ELR (cell line): ENCODE results near the gene HOXB9.

Experiments
- DNase-seq: peaks from one replicate; pipeline ENCODE4 v3.0.0-alpha.2; 2015; ENCODE audit warnings: low read depth

The HOXB9 gene

GRCh38 chr17:48610282-48611211 lies 15.6 kb downstream of the HOXB9 start, which contains the start of gene HOXB7:
Gene HOXB7 (minus strand): TSS chr17:48611017. CDS start chr17:48610918, 99 bp downstream.
- DNase-seq: peak; percentile 45

GRCh38 chr17:48609759-48610281 lies 16.3 kb downstream of the HOXB9 start:
- no peak for DNase-seq

DNA sequence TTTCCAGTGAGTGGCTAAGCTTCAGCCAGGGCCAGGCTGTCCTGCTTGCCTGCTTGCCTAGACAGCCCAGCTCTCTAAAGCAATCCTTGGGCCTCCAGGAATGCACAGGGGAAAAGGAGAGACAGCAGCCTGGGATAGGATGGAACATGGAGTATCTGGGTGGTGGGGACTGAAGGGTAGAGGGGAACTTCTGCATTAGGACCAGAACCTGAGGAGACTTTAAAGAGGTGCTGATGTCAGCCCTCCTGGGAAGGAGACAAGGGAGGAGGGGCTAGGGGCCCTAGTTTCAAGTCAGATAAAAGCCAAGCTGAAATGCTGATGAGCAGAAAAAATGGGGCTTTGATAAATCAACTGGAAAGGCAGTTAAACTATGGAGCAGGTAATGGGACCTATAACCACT lies 17.1 kb downstream of the HOXB9 start:
- no peak for DNase-seq

- no peak for DNase-seq
Observed at GRCh38 chr17:48608494-48608834, 17.7 kb downstream of the HOXB9 start.

DNA sequence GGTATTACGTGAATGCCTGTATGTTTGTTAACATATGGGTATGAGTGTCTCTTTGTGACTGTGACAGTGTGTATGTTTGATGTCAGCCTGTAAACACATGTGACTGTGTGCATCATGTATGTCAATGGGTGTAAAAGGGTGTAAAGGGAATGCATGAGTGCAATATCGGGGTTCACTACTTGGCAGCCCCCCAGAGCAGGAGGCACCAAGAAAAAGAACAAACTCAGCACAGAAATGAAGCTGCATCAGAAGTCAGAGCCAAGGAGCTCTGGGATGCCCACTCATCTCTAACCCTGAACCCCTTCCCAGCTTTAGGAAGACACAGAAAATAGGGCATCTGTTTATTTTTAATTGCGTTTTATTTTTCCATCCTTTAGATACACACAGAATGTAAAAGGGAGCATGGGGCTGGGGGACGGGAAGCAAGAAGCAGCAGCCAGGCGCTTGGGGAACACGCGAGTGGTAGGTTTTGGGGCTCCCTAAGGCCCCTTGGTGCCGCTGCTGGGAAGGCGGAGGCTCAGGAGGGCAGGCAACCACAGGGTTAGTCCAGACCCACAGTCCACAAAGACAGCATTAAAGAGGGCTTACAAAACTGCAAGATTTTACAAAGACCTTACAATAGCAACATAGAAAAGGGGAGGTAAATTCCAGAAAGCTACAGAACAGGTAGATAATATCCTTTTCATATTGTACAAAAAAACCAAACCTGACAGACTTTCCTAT lies 19.1 kb downstream of the HOXB9 start:
- no peak for DNase-seq

GRCh38 chr17:48605991-48606891 lies 19.9 kb downstream of the HOXB9 start:
- DNase-seq: no peak

DNA sequence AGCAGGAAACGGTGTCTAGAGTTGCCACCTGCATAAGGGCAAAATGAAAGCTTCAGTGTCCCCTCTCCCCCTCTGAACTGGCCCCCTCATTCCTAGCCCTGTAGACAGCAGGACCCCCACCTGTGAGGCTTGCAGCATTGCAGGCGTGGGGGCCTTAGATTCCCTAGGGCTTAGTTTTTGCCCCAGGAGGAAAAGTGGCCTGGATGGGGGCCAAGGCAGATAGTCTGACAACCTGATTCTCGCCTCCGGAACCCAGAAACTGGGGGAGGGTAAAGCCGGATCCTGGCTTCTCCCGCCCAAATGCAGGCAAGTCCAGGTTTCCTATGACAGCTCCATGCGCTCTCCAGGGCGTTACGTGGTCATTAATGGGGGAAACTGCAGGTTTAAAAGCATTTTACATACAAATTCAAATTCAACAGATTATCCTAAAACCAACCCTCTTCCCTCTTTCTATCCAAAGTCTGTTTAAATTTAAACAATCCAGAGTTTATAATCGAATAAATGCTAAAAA lies 20.7 kb downstream of the HOXB9 start:
- DNase-seq: no peak

DNA sequence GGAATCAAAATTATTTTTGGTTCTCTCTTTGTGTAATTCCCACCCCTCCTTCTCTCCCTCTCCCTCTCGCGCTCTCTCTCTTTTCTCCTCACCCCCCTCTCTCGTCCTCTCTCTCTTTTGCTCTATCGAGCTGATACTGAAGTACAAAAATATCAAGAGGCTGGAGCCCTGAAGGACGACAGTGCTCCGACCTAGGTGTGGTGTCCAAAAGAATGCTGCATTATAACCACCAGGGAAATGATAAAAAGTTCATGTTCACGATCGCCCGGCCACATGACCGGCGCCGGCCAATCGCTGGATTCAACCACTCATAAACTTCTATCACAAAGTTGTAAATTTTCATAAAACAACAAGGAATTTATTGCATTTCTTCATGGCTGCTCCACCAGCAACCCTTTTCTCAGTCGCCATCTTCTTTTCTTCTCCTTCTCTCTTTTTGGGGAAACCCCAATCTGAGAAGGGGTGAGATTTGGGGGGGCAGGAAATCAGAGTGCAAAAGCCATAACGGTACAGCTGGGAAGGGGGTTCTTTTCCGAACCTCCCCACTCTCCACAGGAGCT lies 21.3 kb downstream of the HOXB9 start, which contains the start of gene HOXB6:
Gene HOXB6, minus strand, starts transcription at position 217 of the 560 bp plus-strand sequence. CDS start 6,836 bp downstream, outside the sequence.
- no peak for DNase-seq

DNA sequence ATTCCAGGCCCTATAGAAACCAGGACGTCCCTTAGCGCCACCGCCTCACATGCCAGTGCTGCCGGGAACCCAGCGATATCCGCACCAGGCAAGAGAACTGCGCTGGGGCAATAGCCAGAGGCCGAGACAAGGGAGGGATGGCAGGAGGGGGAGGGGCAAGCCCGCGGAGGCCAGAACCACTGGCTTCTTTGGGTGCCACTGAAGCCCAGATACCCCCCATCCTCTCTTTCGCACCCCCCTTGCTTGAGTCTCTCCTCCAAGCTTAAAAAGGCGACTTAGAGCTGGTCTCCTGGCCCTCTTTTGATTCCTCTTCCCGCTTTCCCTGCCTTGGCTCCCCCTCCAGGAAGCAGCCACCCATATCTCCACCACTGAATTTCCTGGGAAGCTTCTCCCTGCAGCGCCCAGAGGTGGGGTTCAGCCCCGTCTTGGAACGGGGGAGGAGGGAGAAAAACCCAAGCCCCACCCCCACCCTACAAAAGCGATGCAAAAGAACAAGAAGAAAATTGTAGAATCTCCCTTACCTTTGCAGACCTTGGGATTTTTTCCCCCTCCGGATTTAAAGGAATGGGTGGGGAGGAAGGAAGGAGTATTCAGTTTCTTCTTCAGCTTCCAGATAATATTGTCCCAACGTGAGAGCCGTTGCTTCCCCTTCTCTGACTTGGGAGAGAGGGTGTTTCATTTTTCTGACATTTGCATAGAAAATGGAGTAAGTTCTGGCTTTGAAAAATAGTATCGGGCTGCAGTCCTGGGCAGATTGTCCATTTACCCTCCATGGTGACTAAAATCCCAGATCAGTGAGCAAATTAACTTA lies 22.0 kb downstream of the HOXB9 start:
- no peak for DNase-seq

DNA sequence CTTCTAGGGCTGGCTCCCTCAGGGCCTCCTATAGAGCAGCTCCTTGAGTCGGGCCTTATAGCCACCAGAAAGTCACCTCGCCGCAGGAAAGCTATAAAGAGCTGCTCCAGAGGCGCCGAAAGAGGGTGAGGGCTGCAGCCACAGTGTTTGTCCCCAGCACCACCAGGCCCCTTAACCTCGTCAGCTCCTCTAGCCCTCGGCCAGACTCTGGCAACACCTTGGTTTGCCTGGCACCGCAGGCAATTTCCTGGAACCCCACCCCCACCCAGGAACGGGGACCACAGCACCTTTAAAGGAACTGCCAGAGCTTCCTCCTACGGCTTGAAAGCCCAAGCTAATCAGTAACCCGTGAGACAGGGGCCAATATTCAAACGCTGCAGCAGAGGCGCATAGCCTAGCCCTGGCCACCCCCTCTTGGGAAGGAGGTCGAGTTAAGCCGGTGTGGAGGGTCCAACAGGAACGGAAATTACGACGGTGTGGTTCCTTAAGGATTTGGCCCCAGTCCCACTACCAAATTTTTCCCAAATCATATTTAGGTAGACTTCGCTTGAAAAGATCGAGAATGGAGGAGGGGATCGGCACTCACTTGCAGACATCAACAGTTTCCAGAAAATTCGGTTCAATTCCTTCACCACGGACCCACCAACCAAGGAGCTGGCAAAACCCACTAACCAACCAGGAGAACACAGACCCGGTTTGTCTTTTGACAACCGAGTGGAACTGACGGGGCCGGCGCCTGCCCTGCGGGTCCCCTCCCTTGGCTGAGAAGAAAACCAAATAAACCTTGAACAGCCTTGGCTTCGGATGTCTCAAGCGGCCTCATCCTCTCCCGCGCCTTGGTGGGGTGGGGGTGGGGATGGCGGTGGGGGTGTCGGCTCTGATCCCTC lies 24.4 kb downstream of the HOXB9 start:
- DNase-seq: no peak

DNA sequence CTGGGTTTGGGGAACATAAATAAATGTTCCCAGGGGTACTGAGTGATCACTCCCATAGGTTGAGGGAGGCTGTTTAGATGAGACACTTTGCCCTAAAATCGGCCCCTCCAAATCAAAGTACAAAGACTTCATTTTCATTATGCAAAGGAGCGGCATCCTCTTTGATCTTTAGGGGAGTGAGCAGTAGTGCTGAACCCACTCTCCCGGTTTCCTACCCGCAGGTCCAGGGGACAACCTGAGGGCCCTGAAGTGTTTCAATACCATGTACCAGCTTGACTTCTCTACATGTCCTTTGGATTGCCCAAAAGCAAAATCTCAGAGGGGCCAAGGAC lies 25.0 kb downstream of the HOXB9 start:
- no peak for DNase-seq

GRCh38 chr17:48600244-48601098 lies 25.7 kb downstream of the HOXB9 start:
- no peak for DNase-seq

DNA sequence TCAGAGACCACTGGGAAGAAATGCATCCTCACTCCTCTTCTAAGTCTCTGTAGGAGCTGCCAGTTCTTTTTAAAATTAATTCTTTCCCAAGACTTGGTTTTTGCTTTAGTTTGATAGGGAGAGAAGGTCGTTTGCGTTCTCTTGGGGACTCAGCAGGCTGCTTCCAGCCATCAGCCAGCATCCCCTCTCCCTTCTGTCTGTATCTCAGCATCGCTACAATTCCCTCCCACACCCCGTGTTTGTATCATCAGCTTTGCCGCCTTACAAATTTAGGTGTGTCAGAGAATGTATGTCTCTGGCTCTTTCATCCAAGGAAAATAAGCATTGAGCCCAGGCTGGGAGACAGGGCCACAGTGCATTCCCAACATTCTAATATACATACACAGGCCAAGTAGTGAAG lies 26.8 kb downstream of the HOXB9 start:
- no peak for DNase-seq

- no peak for DNase-seq
Observed at GRCh38 chr17:48598736-48599135, 27.4 kb downstream of the HOXB9 start.

- no peak for DNase-seq
Observed at GRCh38 chr17:48597778-48598631, 28.2 kb downstream of the HOXB9 start.

GRCh38 chr17:48597528-48597777 lies 28.7 kb downstream of the HOXB9 start:
- DNase-seq: no peak

GRCh38 chr17:48596735-48597527 lies 29.2 kb downstream of the HOXB9 start:
- no peak for DNase-seq
